C4-2B (cell line): ENCODE data around the gene HS6ST3.

ENCODE experiments used
- H3K27ac ChIP-seq: fragments of 450-650 bp; 2 replicates; pipeline ENCODE4 v1.5.1; 2017
- ZFX ChIP-seq: fragments of 450-650 bp; IDR thresholded peaks from 2 replicates; pipeline ENCODE4 v1.6.1; 2017
- TF ChIP-seq, protein P1 (sequence below): fragments of 450-650 bp; conservative IDR thresholded peaks from 2 replicates; pipeline ENCODE4 v1.5.1; 2017; ENCODE audit warnings: mild to moderate bottlenecking

The HS6ST3 gene

DNA sequence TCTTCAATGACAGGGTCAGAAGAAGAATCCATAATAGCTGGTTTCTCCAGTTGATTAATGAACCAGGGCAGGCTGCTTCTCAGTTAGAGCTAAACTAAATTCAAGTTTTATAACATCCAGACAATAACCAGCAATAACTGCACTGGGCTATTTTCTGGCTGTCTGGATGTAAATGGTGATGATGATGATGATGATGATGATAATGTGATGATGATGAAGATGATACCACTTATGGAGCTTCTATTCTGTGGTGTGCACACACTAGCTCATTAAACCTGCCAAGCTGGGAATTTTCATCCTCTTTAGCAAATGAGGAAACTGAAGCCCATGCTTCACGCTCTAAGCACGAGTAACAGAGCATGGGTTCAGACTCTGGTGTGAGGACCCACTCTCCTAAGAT, 772.2 kb downstream of the HS6ST3 start:
- no peak overlapping the region for H3K27ac ChIP-seq
- TF ChIP-seq, protein P1, sequence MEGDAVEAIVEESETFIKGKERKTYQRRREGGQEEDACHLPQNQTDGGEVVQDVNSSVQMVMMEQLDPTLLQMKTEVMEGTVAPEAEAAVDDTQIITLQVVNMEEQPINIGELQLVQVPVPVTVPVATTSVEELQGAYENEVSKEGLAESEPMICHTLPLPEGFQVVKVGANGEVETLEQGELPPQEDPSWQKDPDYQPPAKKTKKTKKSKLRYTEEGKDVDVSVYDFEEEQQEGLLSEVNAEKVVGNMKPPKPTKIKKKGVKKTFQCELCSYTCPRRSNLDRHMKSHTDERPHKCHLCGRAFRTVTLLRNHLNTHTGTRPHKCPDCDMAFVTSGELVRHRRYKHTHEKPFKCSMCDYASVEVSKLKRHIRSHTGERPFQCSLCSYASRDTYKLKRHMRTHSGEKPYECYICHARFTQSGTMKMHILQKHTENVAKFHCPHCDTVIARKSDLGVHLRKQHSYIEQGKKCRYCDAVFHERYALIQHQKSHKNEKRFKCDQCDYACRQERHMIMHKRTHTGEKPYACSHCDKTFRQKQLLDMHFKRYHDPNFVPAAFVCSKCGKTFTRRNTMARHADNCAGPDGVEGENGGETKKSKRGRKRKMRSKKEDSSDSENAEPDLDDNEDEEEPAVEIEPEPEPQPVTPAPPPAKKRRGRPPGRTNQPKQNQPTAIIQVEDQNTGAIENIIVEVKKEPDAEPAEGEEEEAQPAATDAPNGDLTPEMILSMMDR, result no peak
- TF ChIP-seq ZFX, result no peak

GRCh38 chr13:96862999-96863398, 773.1 kb downstream of the HS6ST3 start:
- TF ChIP-seq, protein P1, result no peak
- TF ChIP-seq ZFX, result no peak

GRCh38 chr13:96871469-96871868, 781.6 kb downstream of the HS6ST3 start:
- TF ChIP-seq, protein P1, result no peak
- no peak for TF ChIP-seq ZFX
- H3K27ac ChIP-seq, result no peak overlapping the region

More at GRCh38 chr13:96862999-96863398, 773.1 kb downstream of the HS6ST3 start:
- no peak overlapping the region for H3K27ac ChIP-seq

DNA sequence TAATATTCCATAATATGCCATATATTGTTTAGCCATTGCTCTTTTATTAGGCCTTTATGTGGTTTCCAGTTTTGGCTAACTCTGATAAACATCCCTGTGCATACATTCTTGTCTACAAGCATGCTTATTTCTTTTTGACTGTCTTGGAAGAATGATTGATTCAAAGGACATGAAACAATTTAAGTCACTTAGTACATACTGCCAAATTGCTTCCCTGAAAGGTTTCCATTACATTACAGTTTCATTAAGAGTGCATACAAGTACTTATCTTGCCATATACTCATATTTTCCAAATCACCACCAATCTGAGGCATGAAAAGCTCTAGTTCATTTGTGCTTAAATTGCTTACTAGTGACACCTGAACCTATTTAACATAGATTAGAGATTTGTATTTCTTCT, 790.5 kb downstream of the HS6ST3 start:
- TF ChIP-seq, protein P1, result no peak
- no peak for TF ChIP-seq ZFX
- no peak overlapping the region for H3K27ac ChIP-seq
